ENCODE data around the gene RMND5B. TPM values are rescaled to one million over a fixed set of nuclear protein-coding genes. Genes with fewer than 3 reads are reported as not detected.
"Not testable (repeated sequence)": the region's sequence is repeated elsewhere in the genome, so short reads cannot be mapped to it uniquely, and the experiment has no call there.

Gene RMND5B
- total RNA-seq, 1 donor from 2014 or later = 40.7 TPM

GRCh38 chr5:178162481-178162880 is 31.7 kb downstream of the RMND5B start:
- no peak for DNase-seq (ENCODE audit: extremely low read depth, low read depth, low spot score)

GRCh38 chr5:178163772-178164735 is 33.2 kb downstream of the RMND5B start:
- no peak for DNase-seq (ENCODE audit: extremely low read depth, low read depth, low spot score)

- DNase-seq (ENCODE audit: extremely low read depth, low read depth, low spot score) = no peak
These were observed 34.8 kb downstream of the RMND5B start for GRCh38 chr5:178165581-178165980.

- DNase-seq (ENCODE audit: extremely low read depth, low read depth, low spot score) = no peak
These were observed 39.6 kb downstream of the RMND5B start for GRCh38 chr5:178170455-178170854.

- no peak for DNase-seq (ENCODE audit: extremely low read depth, low read depth, low spot score)
These were observed 43.6 kb downstream of the RMND5B start for GRCh38 chr5:178174456-178174855.

GRCh38 chr5:178176791-178177190 is 46.0 kb downstream of the RMND5B start:
- DNase-seq (ENCODE audit: extremely low read depth, low read depth, low spot score) = no peak

- DNase-seq (ENCODE audit: extremely low read depth, low read depth, low spot score) = no peak
These were observed 46.8 kb downstream of the RMND5B start for GRCh38 chr5:178177569-178177968.

- DNase-seq (ENCODE audit: extremely low read depth, low read depth, low spot score) = no peak
These were observed 49.5 kb downstream of the RMND5B start for GRCh38 chr5:178180141-178180863.

- DNase-seq (ENCODE audit: extremely low read depth, low read depth, low spot score) = no peak
These were observed 51.5 kb downstream of the RMND5B start for GRCh38 chr5:178182158-178182876.

GRCh38 chr5:178186427-178186826 is 55.6 kb downstream of the RMND5B start:
- no peak for DNase-seq (ENCODE audit: extremely low read depth, low read depth, low spot score)

- DNase-seq (ENCODE audit: extremely low read depth, low read depth, low spot score) = no peak
These were observed 56.2 kb downstream of the RMND5B start, which contains the start of gene GMCL2 for GRCh38 chr5:178187014-178187413. Gene GMCL2 (minus strand): TSS chr5:178187371. CDS start chr5:178187299, 72 bp downstream.

GRCh38 chr5:178189433-178189832 is 58.6 kb downstream of the RMND5B start:
- DNase-seq (ENCODE audit: extremely low read depth, low read depth, low spot score) = no peak

- no peak for DNase-seq (ENCODE audit: extremely low read depth, low read depth, low spot score)
These were observed 60.8 kb downstream of the RMND5B start for GRCh38 chr5:178191661-178192060.

- no peak for DNase-seq (ENCODE audit: extremely low read depth, low read depth, low spot score)
These were observed 61.4 kb downstream of the RMND5B start for GRCh38 chr5:178192244-178192643.

- DNase-seq (ENCODE audit: extremely low read depth, low read depth, low spot score) = no peak
These were observed 62.0 kb downstream of the RMND5B start for GRCh38 chr5:178192787-178193186.

- no peak for DNase-seq (ENCODE audit: extremely low read depth, low read depth, low spot score)
These were observed 62.5 kb downstream of the RMND5B start for GRCh38 chr5:178193251-178193809.

GRCh38 chr5:178194026-178194425 is 63.2 kb downstream of the RMND5B start:
- no peak for DNase-seq (ENCODE audit: extremely low read depth, low read depth, low spot score)

- DNase-seq (ENCODE audit: extremely low read depth, low read depth, low spot score) = no peak
These were observed 65.5 kb downstream of the RMND5B start for GRCh38 chr5:178196281-178196812.

GRCh38 chr5:178196986-178197385 is 66.2 kb downstream of the RMND5B start:
- no peak for DNase-seq (ENCODE audit: extremely low read depth, low read depth, low spot score)

GRCh38 chr5:178198151-178198550 is 67.3 kb downstream of the RMND5B start:
- not testable (repeated sequence) for DNase-seq (ENCODE audit: extremely low read depth, low read depth, low spot score)
